GM21515 (cell line): Measurements from ENCODE around the gene SGMS1.
"Not testable (repeated sequence)": the region's sequence is repeated elsewhere in the genome, so short reads cannot be mapped to it uniquely, and the experiment has no call there.

Experiments used
- ATAC-seq: cut with Tn5 transposase; IDR thresholded peaks from one replicate; pipeline ENCODE4 v1.9.1; 2021; ENCODE audit not compliant: unreplicated experiment

Gene SGMS1

GRCh38 chr10:50355693-50356480, 267.9 kb downstream of the SGMS1 start:
- ATAC-seq: not testable (repeated sequence)

- no peak for ATAC-seq
These were observed 272.1 kb downstream of the SGMS1 start for GRCh38 chr10:50351483-50352146.

GRCh38 chr10:50350366-50350765, 273.4 kb downstream of the SGMS1 start:
- ATAC-seq: no peak

GRCh38 chr10:50349554-50349953, 274.2 kb downstream of the SGMS1 start:
- no peak for ATAC-seq

- ATAC-seq: peak; percentile 77
These were observed 276.4 kb downstream of the SGMS1 start for GRCh38 chr10:50347394-50347802.

- peak; percentile 17 for ATAC-seq
These were observed 276.8 kb downstream of the SGMS1 start for GRCh38 chr10:50346942-50347341.

GRCh38 chr10:50345545-50345944, 278.2 kb downstream of the SGMS1 start:
- no peak for ATAC-seq

GRCh38 chr10:50343702-50344331, 279.9 kb downstream of the SGMS1 start:
- ATAC-seq: no peak

- no peak for ATAC-seq
These were observed 281.8 kb downstream of the SGMS1 start for GRCh38 chr10:50341987-50342386.

- ATAC-seq: peak; percentile 53
These were observed 287.6 kb downstream of the SGMS1 start for GRCh38 chr10:50336140-50336539.

- no peak for ATAC-seq
These were observed 288.4 kb downstream of the SGMS1 start for GRCh38 chr10:50335397-50335796.

- ATAC-seq: no peak
These were observed 289.5 kb downstream of the SGMS1 start for GRCh38 chr10:50334273-50334672.

GRCh38 chr10:50333872-50334271, 289.9 kb downstream of the SGMS1 start:
- ATAC-seq: no peak

GRCh38 chr10:50332108-50332842, 291.5 kb downstream of the SGMS1 start:
- ATAC-seq: no peak

- no peak for ATAC-seq
These were observed 292.3 kb downstream of the SGMS1 start for GRCh38 chr10:50331486-50331885.

- ATAC-seq: no peak
These were observed 296.7 kb downstream of the SGMS1 start for GRCh38 chr10:50326757-50327701.

- no peak for ATAC-seq
These were observed 297.6 kb downstream of the SGMS1 start for GRCh38 chr10:50326172-50326555.

- peak; percentile 72 for ATAC-seq
These were observed 298.1 kb downstream of the SGMS1 start for GRCh38 chr10:50325449-50326171.

- no peak for ATAC-seq
These were observed 298.9 kb downstream of the SGMS1 start for GRCh38 chr10:50324680-50325393.
